NCI-H2171 (cell line): Measurements from ENCODE around the gene KLHDC8A.

Experiments used
- DNase-seq: peaks from one replicate; lab custom pipeline; 2025; lab: John Stamatoyannopoulos, UW

Gene KLHDC8A

GRCh38 chr1:205344066-205344928 lies 12.4 kb downstream of the KLHDC8A start:
- peak; percentile 49 for DNase-seq

GRCh38 chr1:205343431-205344065 lies 13.2 kb downstream of the KLHDC8A start:
- no peak for DNase-seq

GRCh38 chr1:205342986-205343385 lies 13.7 kb downstream of the KLHDC8A start:
- no peak for DNase-seq

GRCh38 chr1:205340676-205341075 lies 16.0 kb downstream of the KLHDC8A start:
- no peak for DNase-seq

- DNase-seq, result no peak
Measured at GRCh38 chr1:205339717-205340116, 17.0 kb downstream of the KLHDC8A start.

GRCh38 chr1:205339197-205339702 lies 17.5 kb downstream of the KLHDC8A start:
- no peak for DNase-seq

- no peak for DNase-seq
Measured at GRCh38 chr1:205338011-205338410, 18.7 kb downstream of the KLHDC8A start.

GRCh38 chr1:205337481-205337880 lies 19.2 kb downstream of the KLHDC8A start:
- no peak for DNase-seq

GRCh38 chr1:205335692-205336091 lies 21.0 kb downstream of the KLHDC8A start:
- DNase-seq, result peak; percentile 61

GRCh38 chr1:205332015-205332791 lies 24.5 kb downstream of the KLHDC8A start:
- no peak for DNase-seq

- no peak for DNase-seq
Measured at GRCh38 chr1:205330150-205330549, 26.6 kb downstream of the KLHDC8A start.

- DNase-seq, result no peak
Measured at GRCh38 chr1:205329719-205330118, 27.0 kb downstream of the KLHDC8A start.

GRCh38 chr1:205328476-205328875 lies 28.2 kb downstream of the KLHDC8A start:
- DNase-seq, result no peak

- DNase-seq, result no peak
Measured at GRCh38 chr1:205326812-205327466, 29.8 kb downstream of the KLHDC8A start.

GRCh38 chr1:205325334-205325884 lies 31.3 kb downstream of the KLHDC8A start:
- DNase-seq, result peak; percentile 17

- DNase-seq, result no peak
Measured at GRCh38 chr1:205324781-205325180, 31.9 kb downstream of the KLHDC8A start.

- no peak for DNase-seq
Measured at GRCh38 chr1:205323794-205324193, 32.9 kb downstream of the KLHDC8A start.

- DNase-seq, result no peak
Measured at GRCh38 chr1:205321959-205322283, 34.8 kb downstream of the KLHDC8A start.

GRCh38 chr1:205321162-205321958 lies 35.4 kb downstream of the KLHDC8A start, which contains the start of gene NUAK2:
NUAK2 (minus strand) TSS chr1:205321745; CDS start chr1:205321628, 117 bp downstream.
- DNase-seq, result peak; percentile 83
